Heart left ventricle (tissue), 16 donors: Measurements from ENCODE around the gene IL17A. TPM values are rescaled to one million over a fixed set of nuclear protein-coding genes. Genes with fewer than 3 reads are reported as not detected.

ENCODE experiments used
- ATAC-seq, 4 donors: fragments of 200-7000 bp; cut with Tn5 transposase; one replicate each; pipeline ENCODE4 v1.9.1; 2020 to 2022; ENCODE audit warnings: moderate library complexity in 4 of 4, mild to moderate bottlenecking in 3 of 4, moderate number of reproducible peaks in 1 of 4
- DNase-seq, 5 donors: peaks; one replicate each; pipeline ENCODE4 v3.0.0-alpha.2; 2020
- H3K27ac ChIP-seq, 12 donors: fragments of 200-600 bp; sonication (generic) in 4 of 12; one replicate each; pipeline versions ENCODE4 v1.5.0 to v1.8.0; 2016 to 2022; ENCODE audit warnings: mild to moderate bottlenecking in 2 of 12
- H3K27me3 ChIP-seq, 9 donors: fragments of 200-600 bp; sonication (generic) in 2 of 9; one replicate each; pipeline versions ENCODE4 v1.5.1 to v1.8.0; 2016 to 2022; ENCODE audit warnings: mild to moderate bottlenecking in 3 of 9
- H3K36me3 ChIP-seq, 9 donors: fragments of 200-600 bp; sonication (generic) in 2 of 9; one replicate each; pipeline versions ENCODE4 v1.5.0 to v1.8.0; 2018 to 2022; ENCODE audit warnings: mild to moderate bottlenecking in 2 of 9
- H3K4me1 ChIP-seq, 12 donors: fragments of 200-600 bp; sonication (generic) in 4 of 12; one replicate each; pipeline versions ENCODE4 v1.5.0 to v1.8.0; 2016 to 2022; ENCODE audit warnings: mild to moderate bottlenecking in 3 of 12
- H3K4me3 ChIP-seq, 12 donors: fragments of 200-600 bp; sonication (generic) in 4 of 12; one replicate each; pipeline versions ENCODE4 v1.5.0 to v1.8.0; 2017 to 2022; ENCODE audit warnings: mild to moderate bottlenecking in 9 of 12, moderate library complexity in 4 of 12
- H3K9me3 ChIP-seq, 12 donors: fragments of 200-600 bp; sonication (generic) in 4 of 12; one replicate each; pipeline versions ENCODE4 v1.5.0 to v1.8.0; 2016 to 2022; ENCODE audit warnings: mild to moderate bottlenecking in 1 of 12
- POLR2A ChIP-seq, 2 donors: fragments of 450-650 bp; IDR thresholded peaks; one replicate each; pipeline ENCODE4 v1.6.1; 2017; ENCODE audit warnings: antibody characterized with exemption in 2 of 2, mild to moderate bottlenecking in 2 of 2, moderate library complexity in 2 of 2
- WGBS, 4 donors: extraction: QIAGEN DNeasy Blood & Tissue Kit in 2 of 4; methylation state at CpG; one replicate each; pipeline versions ENCODE4 v1.1.5 to v1.1.7; 2013 to 2018; 5-methylcytosine and 5-hydroxymethylcytosine counted together
- intact Hi-C, 10 donors: fragments of 100-400 bp; cut with DNase I; formaldehyde crosslinking; loops; one replicate each; pipeline versions ENCODE4 v1.11.1 to v1.14.2; 2022
- polyA plus RNA-seq, 2 donors: library from polyadenylated mRNA; stranded (reverse); fragments of 200-250 nt; gene quantifications; one replicate each; pipeline ENCODE4 v1.2.3, GENCODE V29; 2013
- total RNA-seq, 9 donors: library from RNA; depleted of rRNA in 2 of 9; stranded (reverse); fragments of >200 nt in 2 of 9; fragmentation: NEBNext Ultra II Directional in 3 of 9; extraction: Animal tissue kit (Norgen Biotek cat#: 25700) in 3 of 9; gene quantifications; one replicate each; pipeline versions ENCODE4 v1.1.0 to v1.2.4, GENCODE V29; 2016 to 2023
- TF ChIP-seq, protein P1 (sequence below), 12 donors: fragments of 200-600 bp; sonication (generic) in 4 of 12; IDR thresholded peaks; one replicate each; pipeline versions ENCODE4 v1.5.0 to v1.8.0; 2018 to 2022; ENCODE audit warnings: antibody characterized with exemption in 12 of 12, mild to moderate bottlenecking in 5 of 12
- donor health status: ischemic (EF 13 %, LVEDD 7.1; RV severe dilation, severe dysfunction).
- donor health status: healthy with polysubstance abuse.
- donor health status: DM: no; HTN: yes; CAD: no.
- donor health status: DM: no; HTN: no; CAD: no.
- donor health status: ischemic (EF 25% LVEDD 6.9; RV normal size, moderate dysfunction).
- donor health status: ischemic (EF 25% LVEDD 5.7; RV mildly dilated, moderate dysfunction).
- donor health status: healthy.
- donor health status: DM: yes; HTN: yes; CAD: no.
- donor health status: ischemic (EF 35%, LVEDD 5.7; RV mildly dilated, moderate dysfunction).
- donor health status: nonischemic (EF 11% LVEDD 7.7; RV severe dilation, severe dysfunction).
- donor health status: DM: yes; HTN: yes; CAD: no.
- donor health status: PGD.
- donor health status: ischemic (EF 29% LVEDD 5.4; RV normal size, mild dysfunction).
- donor health status: nonischemic (EF 23%, LVEDD 6.1; RV moderate dilation, normal function).

The IL17A gene
- total and polyA plus RNA-seq, 11 donors, result not detected

DNA sequence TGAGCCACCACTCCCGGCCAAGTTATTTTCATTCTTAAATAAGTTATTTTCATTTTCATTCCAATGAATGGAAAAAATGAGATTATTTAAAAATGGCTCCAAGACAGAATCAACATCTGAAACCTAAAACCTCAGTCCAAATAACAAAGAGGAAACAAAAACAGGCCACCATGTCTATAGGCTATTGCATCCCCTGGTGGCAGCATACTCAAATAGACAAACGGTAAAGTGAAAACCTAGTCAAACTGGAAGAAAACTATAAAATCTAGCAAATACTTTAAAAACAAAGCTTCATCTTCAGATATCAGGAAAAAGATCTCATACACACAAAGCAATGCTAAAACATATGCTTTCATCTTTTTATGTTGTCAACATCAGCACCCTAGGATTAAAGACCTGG lies 20.9 kb downstream of the IL17A start:
- TF ChIP-seq, protein P1, sequence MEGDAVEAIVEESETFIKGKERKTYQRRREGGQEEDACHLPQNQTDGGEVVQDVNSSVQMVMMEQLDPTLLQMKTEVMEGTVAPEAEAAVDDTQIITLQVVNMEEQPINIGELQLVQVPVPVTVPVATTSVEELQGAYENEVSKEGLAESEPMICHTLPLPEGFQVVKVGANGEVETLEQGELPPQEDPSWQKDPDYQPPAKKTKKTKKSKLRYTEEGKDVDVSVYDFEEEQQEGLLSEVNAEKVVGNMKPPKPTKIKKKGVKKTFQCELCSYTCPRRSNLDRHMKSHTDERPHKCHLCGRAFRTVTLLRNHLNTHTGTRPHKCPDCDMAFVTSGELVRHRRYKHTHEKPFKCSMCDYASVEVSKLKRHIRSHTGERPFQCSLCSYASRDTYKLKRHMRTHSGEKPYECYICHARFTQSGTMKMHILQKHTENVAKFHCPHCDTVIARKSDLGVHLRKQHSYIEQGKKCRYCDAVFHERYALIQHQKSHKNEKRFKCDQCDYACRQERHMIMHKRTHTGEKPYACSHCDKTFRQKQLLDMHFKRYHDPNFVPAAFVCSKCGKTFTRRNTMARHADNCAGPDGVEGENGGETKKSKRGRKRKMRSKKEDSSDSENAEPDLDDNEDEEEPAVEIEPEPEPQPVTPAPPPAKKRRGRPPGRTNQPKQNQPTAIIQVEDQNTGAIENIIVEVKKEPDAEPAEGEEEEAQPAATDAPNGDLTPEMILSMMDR (IDR thresholded peaks at IDR 0.05), result no peak
- no peak for TF ChIP-seq POLR2A (IDR thresholded peaks at IDR 0.05)
- Histone ChIP-seq H3K4me1 (no peaks in the 10 kb centered on the region), H3K27me3 (no peaks in the 10 kb centered on the region), H3K36me3 (no peaks in the 10 kb centered on the region), H3K4me3 (no peak overlapping the region), H3K9me3 (peaks cover 0 to 9% (median 0%) of the 10 kb centered on the region in 12 donors), H3K27ac (no peak overlapping the region)
- 93 to 97% (median 95%) methylated on average over 2 of the region's 2 CpGs for WGBS, 4 donors
- no peak for DNase-seq
- ATAC-seq, result no peak
- intact Hi-C loops, result no loop called here

DNA sequence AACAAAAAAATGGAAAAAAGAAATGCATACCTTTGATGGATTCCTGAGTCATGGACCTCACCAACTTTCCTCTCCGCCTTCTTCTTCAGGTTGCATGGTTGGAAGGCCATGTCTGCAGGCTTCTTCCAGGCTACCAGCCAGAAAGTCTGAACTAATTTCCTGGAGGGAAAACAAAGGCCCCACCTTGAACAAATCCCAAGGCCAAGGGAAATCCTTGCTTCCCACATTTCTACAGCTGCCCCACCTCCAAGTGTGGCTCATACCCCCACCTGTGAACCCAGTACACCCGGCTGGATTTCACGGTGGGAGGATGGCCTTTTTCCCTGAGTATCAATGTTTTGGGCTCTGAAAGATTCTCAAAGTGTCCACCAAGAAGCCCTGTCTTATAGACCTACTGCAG lies 22.4 kb downstream of the IL17A start:
- Histone ChIP-seq H3K27ac (peak overlapping the region in 4 of 12 donors; percentile 3 to 40 (median 30)), H3K4me1 (no peaks in the 10 kb centered on the region), H3K4me3 (no peak overlapping the region), H3K9me3 (peaks cover 0 to 9% (median 0%) of the 10 kb centered on the region in 12 donors), H3K36me3 (no peaks in the 10 kb centered on the region), H3K27me3 (no peaks in the 10 kb centered on the region)
- TF ChIP-seq, protein P1 (IDR thresholded peaks at IDR 0.05), result no peak
- no peak for TF ChIP-seq POLR2A (IDR thresholded peaks at IDR 0.05)
- intact Hi-C loops, result no loop called here
- WGBS, 4 donors, result 61 to 74% (median 63%) methylated on average over 3 of the region's 3 CpGs
- DNase-seq (peak in 2 of 5 donors; percentile 24 to 25), ATAC-seq (peak in 3 of 4 donors; percentile 14 to 90 (median 59))

GRCh38 chr6:52209770-52210169 lies 23.6 kb downstream of the IL17A start:
- Histone ChIP-seq H3K9me3 (peaks cover 0 to 5% (median 0%) of the 10 kb centered on the region in 12 donors), H3K4me3 (no peak overlapping the region), H3K4me1 (no peaks in the 10 kb centered on the region), H3K27me3 (no peaks in the 10 kb centered on the region), H3K36me3 (no peaks in the 10 kb centered on the region), H3K27ac (no peak overlapping the region)
- intact Hi-C loops, result no loop called here
- TF ChIP-seq, protein P1 (IDR thresholded peaks at IDR 0.05), result no peak
- TF ChIP-seq POLR2A (IDR thresholded peaks at IDR 0.05), result no peak
- ATAC-seq, result no peak
- WGBS, 4 donors, result 62 to 76% (median 72%) methylated on average over 2 of the region's 2 CpGs
- DNase-seq, result no peak

DNA sequence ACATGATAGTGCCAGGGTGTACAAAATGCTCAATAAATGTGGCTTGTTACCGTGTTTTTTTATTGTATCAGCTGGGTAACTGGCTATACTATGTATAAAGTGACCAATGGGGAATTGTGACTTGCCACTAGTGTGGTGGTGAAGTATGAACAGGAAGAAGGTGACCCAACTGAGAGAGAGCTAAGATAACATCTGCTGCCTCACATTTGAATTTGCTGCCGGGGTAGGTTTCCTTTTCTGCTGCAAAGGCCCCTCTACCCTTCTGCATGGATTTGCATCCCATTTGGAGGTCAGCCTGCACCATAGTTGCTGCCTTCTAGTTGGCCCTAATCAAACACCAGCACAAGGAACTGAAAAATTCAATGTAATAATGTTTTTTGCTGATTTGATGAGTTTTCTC lies 24.1 kb downstream of the IL17A start:
- H3K9me3 ChIP-seq, result peaks cover 0 to 5% (median 0%) of the 10 kb centered on the region in 12 donors
- intact Hi-C loops, result no loop called here
- WGBS, 4 donors, result 65 to 77% (median 73%) methylated on average over 2 of the region's 2 CpGs
- no peak overlapping the region for H3K4me3 ChIP-seq
- no peak for ATAC-seq
- no peaks in the 10 kb centered on the region for H3K4me1 ChIP-seq
- DNase-seq, result no peak
- no peaks in the 10 kb centered on the region for H3K27me3 ChIP-seq
- H3K27ac ChIP-seq, result no peak overlapping the region
- TF ChIP-seq, protein P1 (IDR thresholded peaks at IDR 0.05), result no peak
- no peak for TF ChIP-seq POLR2A (IDR thresholded peaks at IDR 0.05)
- H3K36me3 ChIP-seq, result no peaks in the 10 kb centered on the region
